ENCODE measurements around the gene SHD.

The SHD gene

DNA sequence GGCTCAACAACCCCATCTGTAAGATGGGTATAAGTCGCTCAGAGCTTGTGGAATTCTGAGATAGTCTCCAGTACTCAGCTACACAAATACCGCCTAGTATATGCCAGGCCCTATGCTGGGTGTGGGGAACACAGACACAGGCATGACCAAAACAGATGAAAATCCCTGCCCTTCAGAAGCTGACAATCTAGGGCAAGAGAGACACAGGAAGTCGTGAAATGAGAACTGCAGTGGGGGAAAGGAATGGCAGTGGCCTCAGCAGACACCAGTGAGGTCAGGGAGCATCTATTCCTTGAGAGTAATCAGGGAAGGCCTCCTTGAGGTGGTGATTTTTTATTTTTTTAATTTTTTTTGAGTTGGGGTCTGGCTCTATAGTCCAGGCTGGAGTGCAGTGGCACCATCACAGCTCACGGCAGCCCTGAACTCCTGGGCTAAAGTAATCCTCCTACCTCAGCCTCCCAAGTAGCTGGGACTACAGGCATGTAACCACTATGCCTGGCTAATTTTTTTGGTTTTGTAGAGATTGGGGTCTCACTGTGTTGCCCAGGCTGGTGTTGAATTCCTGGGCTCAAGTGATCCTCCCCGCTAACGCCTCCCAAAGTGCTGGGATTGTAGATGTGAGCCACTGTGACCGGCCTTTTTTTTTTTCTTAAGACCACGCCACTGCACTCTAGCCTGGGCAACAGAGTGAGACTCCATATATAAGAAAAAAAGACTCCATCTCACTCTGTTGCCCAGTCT, 19.9 kb downstream of the SHD start:
- no peak for DNase-seq

GRCh38 chr19:4300589-4300988, 21.5 kb downstream of the SHD start:
- DNase-seq: no peak

GRCh38 chr19:4301590-4302242, 22.6 kb downstream of the SHD start:
- DNase-seq: no peak

DNA sequence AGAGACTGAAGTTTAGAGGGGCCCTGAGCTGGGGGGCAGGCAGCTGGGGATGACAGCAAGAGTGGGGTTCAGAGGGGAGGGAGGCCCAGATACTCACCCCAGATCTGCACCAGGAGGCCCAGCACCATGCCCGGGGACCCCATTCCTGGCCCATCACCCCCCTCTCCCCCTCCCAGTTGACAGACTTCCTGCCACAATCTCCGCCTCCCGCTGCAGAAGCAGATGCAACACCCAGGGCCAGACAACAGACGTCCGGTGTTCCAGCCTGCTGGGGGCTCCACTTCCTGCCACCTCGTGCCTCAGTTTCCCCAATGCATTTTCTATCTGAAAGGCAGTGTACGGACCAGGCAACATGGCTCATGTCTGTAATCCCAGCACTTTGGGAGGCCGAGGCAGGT, 23.2 kb downstream of the SHD start, which contains the start of gene TMIGD2:
Gene TMIGD2, minus strand, starts transcription at position 147 of the 398 bp plus-strand sequence. Its CDS starts 4 bp downstream, at position 143.
- no peak for DNase-seq

DNA sequence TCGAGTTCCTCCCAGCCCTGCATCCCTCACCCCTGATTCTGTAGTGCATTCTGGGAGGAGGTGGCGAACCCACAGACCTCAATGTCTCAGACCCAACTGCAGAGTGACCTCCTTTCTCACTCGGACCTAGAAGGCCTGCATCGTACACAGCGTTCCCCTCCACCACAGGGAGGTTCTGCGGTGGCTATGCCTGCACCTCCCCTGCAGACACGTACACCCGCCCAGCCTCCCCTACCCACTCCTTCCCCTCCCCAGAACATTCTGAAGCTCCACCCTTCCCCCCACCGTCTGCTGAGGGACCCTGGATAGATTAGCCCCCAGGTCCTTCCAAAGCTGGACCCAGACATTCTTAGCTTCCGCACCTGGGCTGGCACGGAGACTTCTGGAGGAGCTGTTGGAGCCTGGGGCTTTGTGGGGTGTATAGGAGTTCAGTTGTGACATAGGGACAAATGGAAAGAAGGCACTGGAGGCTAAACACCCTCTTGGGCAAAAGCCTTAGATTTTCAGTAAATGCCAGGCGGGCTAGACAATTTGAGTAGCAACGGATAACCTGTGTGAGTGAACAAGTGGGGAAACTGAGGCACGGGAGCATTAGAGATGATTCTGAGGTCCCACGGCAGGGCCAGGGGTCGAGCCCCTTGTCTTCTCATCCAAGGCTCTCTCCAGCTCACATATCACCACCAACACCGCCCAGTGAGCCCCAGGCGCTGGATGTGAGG, 24.9 kb downstream of the SHD start:
- DNase-seq: no peak

DNA sequence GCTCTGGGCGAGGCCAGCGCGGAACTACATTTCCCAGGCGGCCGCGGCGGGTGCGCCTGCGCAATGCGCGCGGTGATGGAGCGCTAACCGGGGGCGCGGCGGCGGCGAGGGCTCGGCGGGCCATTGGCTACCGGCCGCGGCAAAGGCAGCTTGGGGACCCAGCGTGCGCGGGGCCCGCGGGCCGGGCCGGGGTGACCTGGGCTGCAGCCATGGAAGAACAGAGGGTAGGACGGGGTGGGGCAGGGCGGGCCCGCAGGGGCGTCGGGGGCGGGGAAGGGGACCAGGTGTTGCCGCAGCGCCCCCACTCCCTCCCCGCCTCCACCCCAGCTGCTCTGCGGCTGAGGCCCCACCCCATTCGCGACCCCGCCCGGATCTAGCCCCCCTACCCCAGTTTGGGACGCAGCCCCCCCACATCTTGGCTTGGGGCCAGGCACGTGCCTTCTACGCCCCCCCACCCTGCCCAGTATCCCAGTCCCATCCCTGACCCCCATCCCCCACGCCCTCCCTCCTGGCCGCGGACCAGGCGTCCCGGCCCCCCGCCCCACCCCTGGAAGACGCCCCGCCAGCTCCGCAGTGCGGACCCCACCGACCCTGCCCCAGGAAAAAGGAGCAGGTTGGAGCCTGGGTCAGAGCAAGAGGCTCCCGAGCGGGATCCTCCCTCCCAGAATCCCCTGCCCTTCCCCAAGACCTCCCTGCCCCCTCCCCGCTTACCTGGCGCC, 25.6 kb downstream of the SHD start, which contains the start of gene FSD1:
Gene FSD1, plus strand, starts transcription at position 61 of the 719 bp plus-strand sequence. Its CDS starts 149 bp downstream, at position 210.
- DNase-seq: peak; percentile 20

GRCh38 chr19:4305257-4305612, 26.2 kb downstream of the SHD start:
- DNase-seq: no peak

DNA sequence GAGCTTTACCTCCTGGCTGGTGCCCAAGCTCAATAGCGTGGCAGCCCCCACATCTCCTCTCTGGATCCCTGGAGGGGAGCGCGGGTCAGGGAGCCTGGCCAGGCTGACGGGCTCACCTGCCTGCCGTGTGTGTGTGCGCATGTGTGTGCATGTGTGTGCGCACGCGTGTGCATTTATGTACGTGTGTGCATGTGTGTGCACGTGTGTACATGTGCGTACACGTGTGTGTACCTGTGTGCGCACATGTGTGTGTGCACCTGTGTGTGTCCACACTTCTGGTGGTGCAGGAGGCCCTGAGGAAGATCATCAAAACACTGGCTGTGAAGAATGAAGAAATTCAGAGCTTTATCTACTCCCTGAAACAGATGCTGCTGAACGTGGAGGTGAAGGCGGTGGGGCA, 26.6 kb downstream of the SHD start:
- DNase-seq: no peak

DNA sequence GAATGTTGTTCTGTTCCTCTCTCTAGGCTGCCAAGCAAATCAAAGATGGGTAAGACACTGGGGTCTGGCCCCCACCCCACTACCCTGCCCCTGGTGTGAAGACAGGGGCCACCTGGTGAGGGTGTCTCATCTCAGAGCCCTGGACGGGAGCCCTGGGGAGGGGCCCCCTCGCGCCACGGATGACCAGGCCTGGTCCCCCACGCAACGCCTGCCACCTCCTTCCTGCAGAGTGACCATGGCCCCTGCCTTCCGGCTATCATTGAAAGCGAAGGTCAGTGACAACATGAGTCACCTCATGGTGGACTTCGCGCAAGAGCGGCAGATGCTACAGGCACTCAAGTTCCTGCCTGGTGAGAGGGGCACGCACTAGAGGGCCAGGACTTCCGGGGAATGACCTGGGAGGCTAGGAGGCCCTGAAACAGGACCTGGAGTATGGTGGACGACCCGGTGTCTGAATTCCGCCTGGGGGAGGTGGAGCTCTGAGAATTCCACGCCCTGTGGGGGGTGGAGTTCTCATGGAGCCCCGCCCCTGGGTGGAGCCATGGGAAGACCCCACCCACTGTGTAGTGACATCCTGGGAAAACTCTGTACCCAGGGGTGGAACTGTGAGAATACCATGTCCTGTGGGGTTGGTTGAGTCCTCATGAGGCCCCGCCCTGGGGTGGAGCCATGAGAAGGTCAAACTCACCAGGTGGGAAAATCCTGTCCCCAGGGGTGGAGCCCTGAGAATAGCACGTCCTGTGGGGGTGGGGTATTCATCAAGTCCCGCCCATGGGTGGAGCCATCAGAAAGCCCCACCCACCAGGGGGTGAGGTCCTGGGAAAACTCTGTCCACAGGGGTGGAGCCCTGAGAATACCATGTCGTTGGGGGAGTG, 31.4 kb downstream of the SHD start:
- no peak for DNase-seq

DNA sequence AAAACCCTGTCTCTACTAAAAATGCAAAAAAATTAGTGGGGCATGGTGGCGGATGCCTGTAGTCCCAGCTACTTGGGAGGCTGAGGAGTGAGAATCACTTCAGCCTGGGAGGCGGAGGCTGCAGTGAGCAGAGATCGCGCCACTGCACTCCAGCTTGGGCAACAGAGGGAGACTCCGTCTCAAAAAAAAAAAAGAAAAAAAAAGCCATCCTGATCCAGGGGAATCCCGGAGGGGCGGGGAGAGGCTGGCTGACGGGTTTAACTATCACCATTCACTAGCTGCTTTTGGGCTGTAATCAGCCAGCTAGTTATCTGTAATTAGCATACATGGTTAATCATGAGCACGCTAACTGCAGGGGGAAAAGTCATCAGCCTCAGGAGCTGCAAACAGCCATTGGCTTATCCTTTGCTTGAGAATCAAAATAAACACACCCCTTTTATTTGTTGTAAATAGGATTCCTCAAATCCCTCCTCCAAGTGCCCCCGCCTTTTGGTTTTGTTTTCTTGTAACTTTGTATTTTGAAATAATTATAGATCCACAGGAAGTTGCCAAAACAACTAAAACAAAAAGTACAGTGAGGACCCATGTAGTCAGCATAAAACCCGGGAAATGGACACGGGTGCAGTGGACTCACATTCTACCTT, 34.9 kb downstream of the SHD start:
- no peak for DNase-seq

DNA sequence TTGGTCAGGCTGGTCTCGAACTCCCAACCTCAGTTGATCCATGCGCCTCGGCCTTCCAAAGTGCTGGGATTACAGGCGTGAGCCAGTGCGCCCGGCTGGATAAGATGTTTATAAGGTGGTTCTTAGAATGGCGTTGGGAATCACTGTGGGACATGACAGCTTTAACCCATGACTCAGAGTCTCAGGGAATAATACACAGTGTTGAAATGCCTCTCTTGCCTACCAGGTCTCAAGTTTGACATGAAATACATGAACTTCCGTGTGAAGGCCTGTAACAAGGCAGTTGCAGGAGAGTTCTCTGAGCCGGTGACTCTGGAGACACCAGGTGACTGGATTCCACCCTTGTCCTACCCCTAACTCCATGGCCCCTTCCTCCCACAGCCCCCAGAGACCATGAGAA, 37.9 kb downstream of the SHD start:
- no peak for DNase-seq

- DNase-seq: no peak
Observed at GRCh38 chr19:4318460-4318859, 39.4 kb downstream of the SHD start.

DNA sequence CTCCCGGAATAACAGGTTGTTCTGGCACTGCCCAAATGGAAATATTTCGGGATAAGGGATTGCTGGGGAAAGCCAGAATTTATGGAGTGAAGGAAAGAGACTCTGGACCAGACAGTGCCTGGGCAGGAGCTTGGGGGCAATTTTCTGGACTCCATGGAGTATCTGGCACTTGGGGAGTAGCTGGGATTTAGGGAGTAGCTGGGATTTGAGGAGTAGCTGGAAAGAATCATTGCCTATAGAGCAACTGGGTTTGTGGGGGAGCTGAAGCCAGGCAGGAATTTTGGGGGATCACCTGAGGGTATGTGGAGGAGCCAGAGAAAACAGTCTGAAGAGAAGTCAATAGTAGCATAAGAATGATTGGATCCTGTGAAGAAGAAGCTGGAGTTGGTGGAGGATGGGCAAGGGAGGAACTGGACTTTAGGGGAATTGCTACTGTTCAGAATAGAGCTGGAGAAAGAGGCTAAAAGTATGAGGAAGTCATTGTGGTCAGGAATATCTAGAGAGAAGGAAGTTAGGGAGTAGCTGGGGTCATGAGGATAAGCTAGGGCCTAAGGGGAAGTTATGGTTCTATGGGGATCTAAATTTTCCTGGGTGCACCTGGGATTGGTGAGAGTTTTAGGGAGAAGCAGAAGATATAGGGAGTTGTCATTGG, 40.1 kb downstream of the SHD start:
- DNase-seq: no peak

DNA sequence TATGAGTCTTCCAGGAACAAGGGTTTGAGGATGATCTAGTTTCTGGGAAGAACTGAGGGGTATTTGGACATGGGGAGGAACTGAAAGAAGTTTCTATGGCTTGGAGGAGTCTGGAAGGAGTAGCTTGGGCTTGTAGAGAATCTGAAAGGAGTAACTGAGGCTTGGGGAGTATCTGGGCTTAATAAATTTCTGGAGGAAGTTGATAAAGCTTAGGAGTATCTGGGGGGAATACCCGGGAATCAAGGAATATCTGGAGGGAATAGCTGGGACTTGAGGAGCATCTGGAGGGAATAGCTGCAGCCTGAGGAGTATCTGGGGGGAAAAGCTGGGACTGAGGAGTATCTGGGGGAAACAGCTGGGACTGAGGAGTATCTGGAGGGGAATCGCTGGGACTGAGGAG, 41.4 kb downstream of the SHD start:
- no peak for DNase-seq

GRCh38 chr19:4322942-4323665, 44.0 kb downstream of the SHD start:
- no peak for DNase-seq

GRCh38 chr19:4323692-4324091, 44.6 kb downstream of the SHD start:
- no peak for DNase-seq

- DNase-seq: no peak
Observed at GRCh38 chr19:4324228-4324627, 45.2 kb downstream of the SHD start.

DNA sequence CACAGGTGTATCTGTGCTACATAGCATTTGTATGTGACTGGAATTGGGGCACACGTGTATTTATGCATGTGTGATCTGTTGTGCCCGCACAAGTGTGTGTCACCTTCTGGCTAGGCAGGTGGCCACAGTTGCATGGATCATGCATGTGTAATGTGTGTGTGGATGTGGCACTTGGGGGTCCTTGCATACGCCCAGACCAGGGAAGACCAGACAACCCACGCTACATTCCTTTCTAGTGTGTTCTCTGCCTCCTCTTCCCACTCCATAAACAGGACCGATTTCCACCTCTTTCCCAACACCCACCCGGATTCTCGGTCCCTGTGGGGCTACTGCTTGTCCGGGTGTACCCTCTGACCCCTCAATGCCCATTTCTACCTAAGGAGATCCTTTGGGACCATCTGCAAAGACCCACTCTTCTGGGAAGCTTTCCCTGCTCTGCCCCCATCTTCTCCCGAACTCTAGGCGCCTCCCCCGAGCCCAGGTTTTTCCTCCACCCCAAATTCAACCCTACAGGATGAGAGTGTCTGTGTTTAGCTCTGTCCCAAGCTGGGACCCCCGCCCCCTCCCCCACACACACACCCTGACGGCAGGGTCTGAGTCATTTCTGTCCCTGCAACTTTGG, 47.3 kb downstream of the SHD start:
- DNase-seq: no peak

GRCh38 chr19:4326837-4327251, 47.8 kb downstream of the SHD start:
- no peak for DNase-seq

All from activated effector memory CD4-positive, alpha-beta T cell treated with Interleukin-2 at 50 U/mL for 16 hours (primary cell).